ENCODE results near the gene HGF. TPM values are rescaled to one million over a fixed set of nuclear protein-coding genes. Genes with fewer than 3 reads are reported as not detected.

Gene HGF
- total RNA-seq, 1 donor from 2014 or later: 8.0 TPM

GRCh38 chr7:81684033-81684432 is 85.8 kb downstream of the HGF start:
- DNase-seq (ENCODE audit: low spot score): no peak

- DNase-seq (ENCODE audit: low spot score): no peak
These were observed 87.0 kb downstream of the HGF start for GRCh38 chr7:81682873-81683272.

DNA sequence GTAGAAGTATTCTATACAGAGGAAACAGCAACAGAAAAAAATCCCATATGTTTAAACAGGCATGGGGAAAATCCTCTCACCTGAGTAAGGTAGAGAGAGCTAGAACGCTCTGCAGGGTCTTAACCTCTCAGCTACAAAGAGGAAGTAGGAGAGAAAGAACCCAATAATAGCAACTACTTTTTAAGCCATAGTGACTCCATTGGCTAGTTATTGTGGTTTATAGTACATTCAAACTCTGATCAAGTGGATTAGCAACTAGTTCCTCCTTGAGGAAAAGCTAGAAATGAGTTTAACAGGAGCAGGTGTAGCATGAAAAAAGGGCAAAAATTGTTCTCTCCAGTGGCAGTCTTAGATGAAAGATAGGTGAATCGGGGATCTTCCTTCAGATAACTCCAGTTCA is 89.7 kb downstream of the HGF start:
- no peak for DNase-seq (ENCODE audit: low spot score)

- no peak for DNase-seq (ENCODE audit: low spot score)
These were observed 93.0 kb downstream of the HGF start for GRCh38 chr7:81676813-81677212.

- no peak for DNase-seq (ENCODE audit: low spot score)
These were observed 93.6 kb downstream of the HGF start for GRCh38 chr7:81676105-81676811.

- DNase-seq (ENCODE audit: low spot score): no peak
These were observed 95.4 kb downstream of the HGF start for GRCh38 chr7:81674431-81674830.

- DNase-seq (ENCODE audit: low spot score): no peak
These were observed 97.0 kb downstream of the HGF start for GRCh38 chr7:81672872-81673271.

DNA sequence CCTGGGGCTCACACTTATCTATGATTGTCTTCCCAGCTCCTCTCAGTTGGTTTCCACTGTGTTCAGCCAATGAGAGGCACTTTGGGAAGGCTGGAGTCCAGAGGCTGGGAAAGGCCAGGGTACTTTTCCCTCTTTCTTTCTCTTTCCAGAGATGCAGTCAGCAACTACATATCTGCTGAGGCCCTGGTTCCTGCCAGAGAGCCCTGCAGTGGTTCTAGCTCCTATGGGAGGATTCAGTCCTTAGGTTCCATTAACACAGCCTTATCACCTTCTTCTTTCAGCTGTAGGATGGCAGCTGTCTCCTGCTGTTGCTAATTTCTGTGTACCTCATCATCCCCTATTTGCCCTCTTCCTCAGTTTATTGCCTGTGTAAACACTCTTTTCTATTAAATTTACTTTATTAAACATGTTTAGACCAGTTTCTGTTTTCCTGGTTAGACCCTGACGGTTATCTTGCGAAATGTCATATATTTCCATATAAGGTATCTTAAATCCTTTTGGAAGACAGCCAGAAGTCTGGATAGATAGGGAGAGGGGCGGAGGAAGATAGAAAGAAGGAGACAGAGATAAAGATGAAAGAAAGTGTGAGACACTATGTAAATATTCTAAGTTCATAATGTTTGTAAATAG is 100.3 kb downstream of the HGF start:
- DNase-seq (ENCODE audit: low spot score): no peak

GRCh38 chr7:81666209-81666608 is 103.6 kb downstream of the HGF start:
- DNase-seq (ENCODE audit: low spot score): no peak

GRCh38 chr7:81665236-81665635 is 104.6 kb downstream of the HGF start:
- no peak for DNase-seq (ENCODE audit: low spot score)

DNA sequence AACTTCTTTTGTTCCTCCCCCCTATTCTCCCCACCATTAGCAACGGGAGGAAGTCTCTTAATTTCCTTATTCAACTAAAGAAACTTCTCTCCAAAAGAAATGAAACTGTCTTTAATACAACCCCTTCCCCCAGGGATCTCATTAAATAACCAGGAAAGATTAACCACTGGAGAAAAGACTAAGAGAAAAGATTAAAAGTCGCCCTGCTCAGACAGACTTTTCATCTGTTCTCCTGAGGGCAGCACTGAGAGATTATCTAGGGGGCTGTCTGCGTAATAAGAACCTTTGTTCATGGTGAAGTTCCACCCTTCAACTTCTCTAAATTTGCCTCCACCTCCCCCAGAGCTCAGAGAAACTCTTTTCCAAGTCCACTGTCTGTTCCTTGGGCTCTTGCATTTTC is 105.5 kb downstream of the HGF start:
- DNase-seq (ENCODE audit: low spot score): no peak

GRCh38 chr7:81662531-81662930 is 107.3 kb downstream of the HGF start:
- no peak for DNase-seq (ENCODE audit: low spot score)

DNA sequence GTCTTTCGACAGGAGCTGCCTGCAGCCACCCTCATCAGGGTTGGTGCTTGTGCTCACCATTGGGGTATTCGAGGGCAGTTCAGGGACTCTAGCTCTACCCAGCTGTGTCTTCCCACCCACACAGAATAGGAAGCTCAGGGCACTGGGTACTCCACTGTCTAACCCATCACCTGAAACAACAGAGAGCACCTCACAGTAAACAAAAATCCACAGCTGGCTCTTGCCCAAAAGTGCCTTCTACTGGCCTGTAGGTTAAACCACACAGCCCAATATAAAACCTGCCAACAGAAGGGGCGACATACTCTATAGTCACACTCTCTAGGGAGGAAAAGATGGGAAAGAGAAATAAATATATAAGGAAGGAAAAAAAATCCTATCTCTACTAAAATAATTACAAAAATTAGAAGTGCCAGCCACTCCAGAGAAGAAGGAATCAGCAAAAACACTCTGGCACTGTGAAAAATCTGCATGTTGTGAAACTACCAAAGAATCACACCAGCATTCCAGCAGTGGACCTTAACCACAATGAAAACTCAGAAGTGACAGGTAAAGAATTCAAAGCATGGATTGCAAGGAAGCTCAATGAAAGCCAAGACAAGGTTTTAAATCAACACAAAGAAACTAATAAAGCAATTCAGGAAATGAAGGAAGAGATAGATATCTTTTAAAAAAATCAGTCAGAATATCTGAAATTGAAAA is 110.0 kb downstream of the HGF start:
- DNase-seq (ENCODE audit: low spot score): no peak

DNA sequence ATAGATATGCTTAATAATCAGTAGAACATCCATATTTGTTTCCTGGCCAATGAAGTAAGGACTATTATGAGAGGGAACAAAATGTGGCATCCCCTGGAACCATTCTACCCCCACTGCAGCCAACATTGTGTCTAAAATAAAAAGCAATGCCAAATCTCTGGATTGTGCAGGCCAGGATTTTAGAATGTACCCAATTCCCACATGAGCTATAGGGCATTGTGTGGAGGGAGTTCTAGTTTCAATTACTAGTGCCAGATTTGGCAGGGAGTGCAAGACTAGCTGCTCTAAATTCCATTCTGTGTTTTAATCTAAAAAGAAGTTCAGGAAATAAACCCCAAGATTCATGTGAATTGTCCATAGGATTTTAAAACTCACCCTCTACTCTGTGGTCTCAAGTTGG is 112.3 kb downstream of the HGF start:
- no peak for DNase-seq (ENCODE audit: low spot score)

- no peak for DNase-seq (ENCODE audit: low spot score)
These were observed 114.6 kb downstream of the HGF start for GRCh38 chr7:81655271-81655670.

DNA sequence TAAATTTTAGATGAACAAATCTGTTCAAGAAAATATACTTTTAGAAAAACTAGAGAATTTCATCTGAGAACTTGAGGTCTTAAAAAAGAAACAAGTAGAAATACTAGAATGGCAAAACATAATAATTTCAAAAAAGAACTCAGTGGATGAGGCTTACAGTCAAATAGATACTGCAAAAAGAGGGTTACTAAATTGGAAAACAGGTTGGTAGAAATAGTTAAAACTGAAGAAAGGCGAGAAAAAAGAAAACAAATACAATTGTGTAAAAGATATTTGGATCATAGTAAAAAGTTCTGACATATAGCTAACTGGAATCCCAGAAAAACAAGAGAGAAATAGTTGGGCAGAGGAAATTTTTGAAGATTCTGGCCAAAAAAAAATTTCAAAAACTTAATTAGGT is 117.6 kb downstream of the HGF start:
- no peak for DNase-seq (ENCODE audit: low spot score)

All from mucosa of gallbladder (tissue), 1 donor.